Endothelial cell of umbilical vein (primary cell): Measurements from ENCODE around the gene PRSS36. TPM values are rescaled to one million over a fixed set of nuclear protein-coding genes. Genes with fewer than 3 reads are reported as not detected.

Source experiments
- BruUV-seq: library from RNA; stranded (reverse); fragments of 400-500 nt; replicated peaks from 2 replicates; lab custom pipeline; 2021; lab: Mats Ljungman, UMichigan
- CTCF ChIA-PET: fragments of 300-600, 350-600 bp; sonication (Branson Sonifier 250); formaldehyde crosslinking; loops from one replicate; lab custom pipeline; 2021; ENCODE audit warnings: antibody characterized with exemption, inconsistent platforms; lab: Charles Lee
- POLR2A ChIA-PET: fragments of 300-600, 350-600 bp; sonication (Branson Sonifier 250); formaldehyde crosslinking; loops from one replicate; lab custom pipeline; 2021; ENCODE audit warnings: antibody characterized with exemption, inconsistent platforms; lab: Charles Lee
- DNase-seq: peaks from one replicate; pipeline ENCODE4 v3.0.0-alpha.2; 2011; ENCODE audit warnings: low read depth, low spot score
- FAIRE-seq: peaks from 2 replicates; lab custom pipeline; 2011; peaks lifted over from hg19 to GRCh38; lab: Jason Lieb, UNC
- H2AFZ ChIP-seq: 2 replicates; pipeline ENCODE4 v1.6.0; 2012; ENCODE audit warnings: low read depth, low read length, control low read depth, inconsistent platforms
- H3K27ac ChIP-seq: 2 replicates; pipeline ENCODE4 v1.5.1; 2011; ENCODE audit warnings: low read depth, mild to moderate bottlenecking, control low read depth, low read length, moderate library complexity; ENCODE audit not compliant: insufficient read depth
- H3K27me3 ChIP-seq, 2 experiments: 2 replicates each; pipeline versions ENCODE4 v1.6.0 to v1.6.1; 2011; ENCODE audit warnings: low read length in 2 of 2, mixed read lengths in 1 of 2; ENCODE audit not compliant: control insufficient read depth in 2 of 2, insufficient read depth in 2 of 2
- H3K36me3 ChIP-seq, 2 experiments: 2 replicates in 1 of 2; 3 replicates in 1 of 2; pipeline ENCODE4 v1.5.1; 2011; ENCODE audit warnings: low read length in 2 of 2, mild to moderate bottlenecking in 1 of 2, moderate library complexity in 1 of 2; ENCODE audit not compliant: control insufficient read depth in 2 of 2, insufficient read depth in 2 of 2; ENCODE audit errors: extremely low read depth in 1 of 2
- H3K4me1 ChIP-seq: 3 replicates; pipeline ENCODE4 v1.5.1; 2011; ENCODE audit warnings: mild to moderate bottlenecking, low read length; ENCODE audit not compliant: control insufficient read depth, insufficient read depth; ENCODE audit errors: extremely low read depth
- H3K4me2 ChIP-seq: 2 replicates; pipeline ENCODE4 v1.6.1; 2011; ENCODE audit warnings: low read length, control low read depth, mixed read lengths; ENCODE audit not compliant: insufficient read depth
- H3K4me3 ChIP-seq, 3 experiments: fragments of 200-600 bp in 1 of 3; sonication (generic), shearing (Covaris generic) in 1 of 3; replicated peaks in 1 of 3; 2 replicates each; pipeline ENCODE4 v1.5.1; 2011 to 2016; ENCODE audit warnings: control low read depth in 3 of 3, low read length in 3 of 3, mild to moderate bottlenecking in 2 of 3, inconsistent platforms in 1 of 3, low read depth in 1 of 3, moderate library complexity in 1 of 3; ENCODE audit not compliant: insufficient read depth in 1 of 3
- H3K79me2 ChIP-seq: 2 replicates; pipeline ENCODE4 v1.6.0; 2012; ENCODE audit warnings: low read length, inconsistent platforms; ENCODE audit not compliant: control insufficient read depth, insufficient read depth
- H3K9ac ChIP-seq: replicated peaks from 2 replicates; pipeline ENCODE3; 2011; ENCODE audit warnings: low read length, control low read depth; ENCODE audit not compliant: insufficient read depth; ENCODE audit errors: extremely low read depth
- H3K9me1 ChIP-seq: replicated peaks from 3 replicates; pipeline ENCODE4 v1.6.0; 2011; ENCODE audit warnings: mild to moderate bottlenecking, low read length; ENCODE audit not compliant: control insufficient read depth, insufficient read depth; ENCODE audit errors: extremely low read depth
- H3K9me3 ChIP-seq: replicated peaks from 2 replicates; pipeline ENCODE4 v1.5.1; 2012; ENCODE audit warnings: low read length, inconsistent platforms; ENCODE audit not compliant: control insufficient read depth, insufficient read depth
- H4K20me1 ChIP-seq: replicated peaks from 2 replicates; pipeline ENCODE3; 2011; ENCODE audit warnings: mild to moderate bottlenecking, low read length; ENCODE audit not compliant: control insufficient read depth, insufficient read depth; ENCODE audit errors: extremely low read depth
- CTCF ChIP-seq, 2 donors: IDR thresholded peaks; 1 replicate in 1 of 2; 2 replicates in 1 of 2; pipeline ENCODE4 v1.5.1; 2011; ENCODE audit warnings: low read length in 2 of 2, mild to moderate bottlenecking in 2 of 2, moderate library complexity in 2 of 2, control low read depth in 1 of 2, inconsistent platforms in 1 of 2, low read depth in 1 of 2; ENCODE audit not compliant: insufficient read depth in 1 of 2; ENCODE audit errors: extremely low read depth in 1 of 2
- EZH2 ChIP-seq: IDR thresholded peaks from 2 replicates; pipeline ENCODE4 v1.6.1; 2012; ENCODE audit warnings: borderline replicate concordance, low read depth, mild to moderate bottlenecking, moderate library complexity, low read length, inconsistent platforms; ENCODE audit not compliant: severe bottlenecking
- FOS ChIP-seq: IDR thresholded peaks from 2 replicates; pipeline ENCODE4 v1.6.1; 2011; ENCODE audit warnings: mild to moderate bottlenecking, low read length, moderate library complexity, borderline replicate concordance; ENCODE audit not compliant: insufficient read depth
- GATA2 ChIP-seq: IDR thresholded peaks from 2 replicates; pipeline ENCODE4 v1.7.0; 2011; ENCODE audit warnings: low read depth, mild to moderate bottlenecking, moderate library complexity, mixed read lengths, low read length; ENCODE audit not compliant: insufficient read length, insufficient read depth
- JUN ChIP-seq: IDR thresholded peaks from 2 replicates; pipeline ENCODE4 v1.6.1; 2011; ENCODE audit warnings: borderline replicate concordance, low read depth; ENCODE audit not compliant: insufficient read length, insufficient read depth
- MAX ChIP-seq: IDR thresholded peaks from 2 replicates; pipeline ENCODE4 v1.6.1; 2011; ENCODE audit not compliant: insufficient read depth, insufficient read length
- MYC ChIP-seq: IDR thresholded peaks from one replicate; pipeline ENCODE4 v1.6.1; 2011; ENCODE audit warnings: mild to moderate bottlenecking, low read depth, low read length
- POLR2A ChIP-seq: IDR thresholded peaks from 2 replicates; pipeline ENCODE4 v1.6.1; 2012; ENCODE audit warnings: low read depth, mild to moderate bottlenecking, control low read depth, low read length
- POLR2AphosphoS5 ChIP-seq: IDR thresholded peaks from 2 replicates; pipeline ENCODE4 v1.6.1; 2012; ENCODE audit warnings: low read depth, mild to moderate bottlenecking, control low read depth, low read length, moderate library complexity; ENCODE audit not compliant: insufficient read depth
- dilution Hi-C: fragments of 300-500 bp; cut with MboI; formaldehyde crosslinking; loops from one replicate; pipeline ENCODE4 v1.15.0; 2019; ENCODE audit warnings: low sequenced_read_pairs; ENCODE audit not compliant: extremely low pct_ligation_motif_present
- intact Hi-C: fragments of 100-400 bp; cut with micrococcal nuclease; formaldehyde crosslinking; loops from one replicate; pipeline ENCODE4 v1.10.0; 2022
- polyA plus RNA-seq, 4 experiments: library from polyadenylated mRNA; depleted of rRNA in 3 of 4; stranded (reverse) in 3 of 4; unstranded in 1 of 4; fragments of >200 nt; gene quantifications; 2 replicates each; pipeline versions ENCODE4 v1.2.1 to v1.2.3, GENCODE V29; 2011 to 2012; ENCODE audit warnings: missing spikeins in 1 of 4
- total RNA-seq: library from RNA; stranded (reverse); gene quantifications from 2 replicates; pipeline ENCODE4 v1.2.3, GENCODE V29; 2021

Gene PRSS36
- total and polyA plus RNA-seq, 2 donors (not counting 3 experiments of a cell fraction or from before 2014, with no cell fraction given), result 0.57 TPM; not detected in 1

- Histone ChIP-seq H3K9me3 (no peaks in the 10 kb centered on the region), H3K27me3 (no peaks in the 10 kb centered on the region), H3K4me2 (no peak overlapping the region), H3K36me3 (peaks cover 37 to 53% of the 10 kb centered on the region in 2 experiments), H4K20me1 (peaks cover 3% of the 10 kb centered on the region), H3K9me1 (no peaks in the 10 kb centered on the region), H3K4me1 (no peaks in the 10 kb centered on the region), H3K79me2 (peaks cover 15% of the 10 kb centered on the region), H3K4me3 (no peak overlapping the region), H3K9ac (no peak overlapping the region), H2AFZ (no peak overlapping the region), H3K27ac (no peak overlapping the region)
- TF ChIP-seq POLR2AphosphoS5 (peak; percentile 37), CTCF (IDR thresholded peaks at IDR 0.05; ENCODE audit: extremely low read depth in 1 of 2, insufficient read depth in 1 of 2, low read depth in 1 of 2, low read length in 2 of 2) (no peak)
- FAIRE-seq (peak; percentile 33), DNase-seq (no peak)
- ChIA-PET POLR2A (no interaction called here), CTCF (no interaction called here)
- BruUV-seq, result no TSS peak
- intact Hi-C loops (no loop called here), dilution Hi-C loops (no loop called here)
Measured at GRCh38 chr16:31194898-31195297, 45.0 kb upstream of the PRSS36 start.

GRCh38 chr16:31193874-31194273 lies 44.0 kb upstream of the PRSS36 start:
- POLR2A ChIA-PET, result interaction anchor here (0.6 kb wide), 1 partner anchor 14 kb away, joined by 5 read pairs; the partner anchor contains the start of gene FUS
- H3K9ac ChIP-seq, result no peak overlapping the region
- no peak for TF ChIP-seq MYC
- no peak for TF ChIP-seq MAX
- no peak for TF ChIP-seq POLR2A
- no peak for TF ChIP-seq FOS
- TF ChIP-seq CTCF (IDR thresholded peaks at IDR 0.05; ENCODE audit: extremely low read depth in 1 of 2, insufficient read depth in 1 of 2, low read depth in 1 of 2, low read length in 2 of 2), result no peak
- no peak for TF ChIP-seq JUN
- TF ChIP-seq POLR2AphosphoS5, result no peak
- no peak for TF ChIP-seq GATA2
- no peak for TF ChIP-seq EZH2
- no peaks in the 10 kb centered on the region for H3K4me1 ChIP-seq
- no peak overlapping the region for H3K4me2 ChIP-seq
- no peak overlapping the region for H3K4me3 ChIP-seq
- no peaks in the 10 kb centered on the region for H3K27me3 ChIP-seq
- H3K9me3 ChIP-seq, result no peaks in the 10 kb centered on the region
- intact Hi-C loops (no loop called here), dilution Hi-C loops (no loop called here)
- BruUV-seq, result no TSS peak
- H3K9me1 ChIP-seq, result no peaks in the 10 kb centered on the region
- H3K27ac ChIP-seq, result no peak overlapping the region
- peaks cover 24% of the 10 kb centered on the region for H3K79me2 ChIP-seq
- H2AFZ ChIP-seq, result no peak overlapping the region
- CTCF ChIA-PET, result no interaction called here
- FAIRE-seq, result no peak
- DNase-seq, result no peak
- H4K20me1 ChIP-seq, result peaks cover 3% of the 10 kb centered on the region
- peaks cover 47 to 62% of the 10 kb centered on the region in 2 experiments for H3K36me3 ChIP-seq
